ENCODE results near the gene WRAP73.
A peak's percentile ranks its signal among the peaks of the same experiment; 100 is the strongest.

WRAP73 gene

GRCh38 chr1:3640121-3640837, 9.6 kb downstream of the WRAP73 start:
- TF ChIP-seq, protein P1, sequence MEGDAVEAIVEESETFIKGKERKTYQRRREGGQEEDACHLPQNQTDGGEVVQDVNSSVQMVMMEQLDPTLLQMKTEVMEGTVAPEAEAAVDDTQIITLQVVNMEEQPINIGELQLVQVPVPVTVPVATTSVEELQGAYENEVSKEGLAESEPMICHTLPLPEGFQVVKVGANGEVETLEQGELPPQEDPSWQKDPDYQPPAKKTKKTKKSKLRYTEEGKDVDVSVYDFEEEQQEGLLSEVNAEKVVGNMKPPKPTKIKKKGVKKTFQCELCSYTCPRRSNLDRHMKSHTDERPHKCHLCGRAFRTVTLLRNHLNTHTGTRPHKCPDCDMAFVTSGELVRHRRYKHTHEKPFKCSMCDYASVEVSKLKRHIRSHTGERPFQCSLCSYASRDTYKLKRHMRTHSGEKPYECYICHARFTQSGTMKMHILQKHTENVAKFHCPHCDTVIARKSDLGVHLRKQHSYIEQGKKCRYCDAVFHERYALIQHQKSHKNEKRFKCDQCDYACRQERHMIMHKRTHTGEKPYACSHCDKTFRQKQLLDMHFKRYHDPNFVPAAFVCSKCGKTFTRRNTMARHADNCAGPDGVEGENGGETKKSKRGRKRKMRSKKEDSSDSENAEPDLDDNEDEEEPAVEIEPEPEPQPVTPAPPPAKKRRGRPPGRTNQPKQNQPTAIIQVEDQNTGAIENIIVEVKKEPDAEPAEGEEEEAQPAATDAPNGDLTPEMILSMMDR (IDR thresholded peaks at IDR 0.05; ENCODE audit: low read depth, low read length, missing control alignments) = no peak
- DNase-seq (ENCODE audit: low read depth) = no peak
- no peak overlapping the region for H3K4me3 ChIP-seq (ENCODE audit: low read depth, low read length)

GRCh38 chr1:3639397-3639911, 10.4 kb downstream of the WRAP73 start:
- no peak overlapping the region for H3K4me3 ChIP-seq (ENCODE audit: low read depth, low read length)
- DNase-seq (ENCODE audit: low read depth) = no peak
- TF ChIP-seq, protein P1 (IDR thresholded peaks at IDR 0.05; ENCODE audit: low read depth, low read length, missing control alignments) = no peak

GRCh38 chr1:3638676-3639075, 11.2 kb downstream of the WRAP73 start:
- peak; percentile 39 for DNase-seq (ENCODE audit: low read depth)
- TF ChIP-seq, protein P1 (IDR thresholded peaks at IDR 0.05; ENCODE audit: low read depth, low read length, missing control alignments) = no peak

DNA sequence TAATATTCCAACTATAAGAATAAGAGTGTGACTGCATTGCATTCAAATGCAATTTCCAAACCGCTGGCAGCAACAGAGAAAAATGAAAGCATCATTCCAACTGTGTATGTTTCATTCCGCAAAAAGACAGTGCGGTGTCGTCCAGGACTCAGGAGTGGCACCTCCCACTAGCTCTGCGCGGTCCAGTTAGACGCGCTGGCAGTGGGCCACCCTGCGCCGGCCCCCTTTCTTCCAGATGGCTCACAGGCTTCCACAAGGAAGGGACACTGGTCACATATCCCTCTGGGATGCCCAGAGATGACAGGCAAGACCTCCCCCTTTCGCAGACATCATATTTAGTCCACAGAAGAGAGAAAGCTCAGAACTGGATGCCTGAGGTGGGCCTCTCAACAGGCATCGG, 11.9 kb downstream of the WRAP73 start:
- DNase-seq (ENCODE audit: low read depth) = no peak
- no peak overlapping the region for H3K4me3 ChIP-seq (ENCODE audit: low read depth, low read length)
- TF ChIP-seq, protein P1 (IDR thresholded peaks at IDR 0.05; ENCODE audit: low read depth, low read length, missing control alignments) = no peak

More at GRCh38 chr1:3638676-3639075, 11.2 kb downstream of the WRAP73 start:
- H3K4me3 ChIP-seq (ENCODE audit: low read depth, low read length) = no peak overlapping the region

GRCh38 chr1:3636531-3636930, 13.4 kb downstream of the WRAP73 start:
- TF ChIP-seq, protein P1 (IDR thresholded peaks at IDR 0.05; ENCODE audit: low read depth, low read length, missing control alignments) = no peak
- no peak for DNase-seq (ENCODE audit: low read depth)
- H3K4me3 ChIP-seq (ENCODE audit: low read depth, low read length) = no peak overlapping the region

DNA sequence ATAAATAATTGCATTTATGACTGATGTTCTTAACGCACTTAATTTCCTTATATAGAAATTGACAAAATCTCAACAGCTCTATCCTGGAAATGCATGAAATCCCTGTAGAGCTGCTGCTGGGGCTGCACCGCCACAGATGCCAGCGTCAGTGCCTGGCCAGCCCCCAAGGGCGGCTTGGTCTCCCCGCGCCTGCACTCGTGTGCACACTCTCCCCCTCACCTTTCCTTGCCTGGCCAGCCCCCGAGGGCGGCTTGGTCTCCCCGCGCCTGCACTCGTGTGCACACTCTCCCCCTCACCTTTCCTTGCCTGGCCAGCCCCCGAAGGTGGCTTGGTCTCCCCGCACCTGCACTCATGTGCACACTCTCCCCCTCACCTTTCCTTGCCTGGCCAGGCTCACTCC, 13.8 kb downstream of the WRAP73 start:
- TF ChIP-seq, protein P1 (IDR thresholded peaks at IDR 0.05; ENCODE audit: low read depth, low read length, missing control alignments) = no peak
- DNase-seq (ENCODE audit: low read depth) = no peak
- H3K4me3 ChIP-seq (ENCODE audit: low read depth, low read length) = no peak overlapping the region

Data from GM12864 (cell line).